22Rv1 (cell line): ENCODE data around the gene FUCA2.

ENCODE experiments used
- H3K27ac ChIP-seq: fragments of 450-650 bp; 2 replicates; pipeline ENCODE4 v1.5.1; 2017
- CTCF ChIP-seq: fragments of 450-650 bp; IDR thresholded peaks from 2 replicates; pipeline ENCODE4 v1.5.1; 2017; ENCODE audit warnings: mild to moderate bottlenecking
- ZFX ChIP-seq: fragments of 450-650 bp; IDR thresholded peaks from 2 replicates; pipeline ENCODE4 v1.6.1; 2017; ENCODE audit warnings: antibody characterized with exemption, borderline replicate concordance

The FUCA2 gene

GRCh38 chr6:143549949-143550268 is 38.4 kb upstream of the FUCA2 start:
- TF ChIP-seq ZFX = no peak
- no peak for TF ChIP-seq CTCF
- no peak overlapping the region for H3K27ac ChIP-seq

- TF ChIP-seq ZFX = no peak
- no peak for TF ChIP-seq CTCF
Measured at GRCh38 chr6:143549221-143549948, 37.9 kb upstream of the FUCA2 start.

GRCh38 chr6:143546599-143546998 is 35.1 kb upstream of the FUCA2 start:
- H3K27ac ChIP-seq = no peak overlapping the region
- TF ChIP-seq ZFX (no peak), CTCF (no peak)

More at GRCh38 chr6:143549221-143549948, 37.9 kb upstream of the FUCA2 start:
- H3K27ac ChIP-seq = no peak overlapping the region

- TF ChIP-seq CTCF = no peak
- no peak for TF ChIP-seq ZFX
- H3K27ac ChIP-seq = no peak overlapping the region
Measured at GRCh38 chr6:143545976-143546547, 34.5 kb upstream of the FUCA2 start.

- H3K27ac ChIP-seq = no peak overlapping the region
- TF ChIP-seq ZFX = no peak
Measured at GRCh38 chr6:143545165-143545564, 33.6 kb upstream of the FUCA2 start.

GRCh38 chr6:143544011-143544696 is 32.6 kb upstream of the FUCA2 start:
- no peak for TF ChIP-seq CTCF
- TF ChIP-seq ZFX = no peak
- H3K27ac ChIP-seq = no peak overlapping the region

- TF ChIP-seq ZFX (no peak), CTCF (no peak)
- H3K27ac ChIP-seq = no peak overlapping the region
Measured at GRCh38 chr6:143543435-143543834, 31.9 kb upstream of the FUCA2 start.
